Stomach (tissue), 4 donors: ENCODE measurements around the gene SMOC2.

Experiments
- CTCF ChIP-seq, 7 experiments: fragments of 450-650 bp in 4 of 7; fragments of 200-600 bp in 3 of 7; sonication (generic) in 3 of 7; IDR thresholded peaks; one replicate each; pipeline ENCODE4 v1.5.1; 2016 to 2019; ENCODE audit warnings: antibody characterized with exemption in 7 of 7, control low read depth in 2 of 7, mild to moderate bottlenecking in 1 of 7
- POLR2A ChIP-seq, 4 donors: fragments of 450-650 bp; IDR thresholded peaks; one replicate each; pipeline ENCODE4 v1.6.1; 2016; ENCODE audit warnings: antibody characterized with exemption in 4 of 4, control low read depth in 2 of 4, mild to moderate bottlenecking in 1 of 4, moderate library complexity in 1 of 4

GRCh38 chr6:168708984-168709383, 268.0 kb downstream of the SMOC2 start:
- TF ChIP-seq CTCF (IDR thresholded peaks at IDR 0.05) (no peak), POLR2A (IDR thresholded peaks at IDR 0.05) (no peak)
